Measurements from ENCODE around the gene NCR2. TPM values are rescaled to one million over a fixed set of nuclear protein-coding genes. Genes with fewer than 3 reads are reported as not detected.
A peak's percentile ranks its signal among the peaks of the same experiment; 100 is the strongest.

The NCR2 gene
- total RNA-seq, 1 donor from 2014 or later = not detected

- H3K4me1 ChIP-seq = peaks cover 25% of the 10 kb centered on the region
- no peak for TF ChIP-seq CTCF (IDR thresholded peaks at IDR 0.05)
- peak overlapping the region; percentile 23 for H3K4me3 ChIP-seq
- no peak for DNase-seq
- peak; percentile 7 for ATAC-seq
- intact Hi-C loops (cut with DNase I) = loop anchor here (5.0 kb wide), 1 partner anchor 215 kb away; no protein-coding TSS in a partner anchor
- H3K27me3 ChIP-seq = peaks cover 74% of the 10 kb centered on the region
- H3K36me3 ChIP-seq = no peaks in the 10 kb centered on the region
- H3K9me3 ChIP-seq = no peaks in the 10 kb centered on the region
- no peak overlapping the region for H3K27ac ChIP-seq
Measured at GRCh38 chr6:41371992-41372831, 36.8 kb downstream of the NCR2 start.

- DNase-seq (no peak), ATAC-seq (no peak)
- Histone ChIP-seq H3K4me1 (peaks cover 25% of the 10 kb centered on the region), H3K36me3 (no peaks in the 10 kb centered on the region), H3K4me3 (peak overlapping the region; percentile 10), H3K9me3 (no peaks in the 10 kb centered on the region), H3K27ac (no peak overlapping the region), H3K27me3 (peaks cover 78% of the 10 kb centered on the region)
- intact Hi-C loops (cut with DNase I) = loop anchor here (5.0 kb wide), 1 partner anchor 214 kb away; no protein-coding TSS in a partner anchor
- no peak for TF ChIP-seq CTCF (IDR thresholded peaks at IDR 0.05)
Measured at GRCh38 chr6:41372832-41373626, 37.6 kb downstream of the NCR2 start.

GRCh38 chr6:41373627-41373918 is 38.2 kb downstream of the NCR2 start:
- no peaks in the 10 kb centered on the region for H3K9me3 ChIP-seq
- peaks cover 25% of the 10 kb centered on the region for H3K4me1 ChIP-seq
- no peaks in the 10 kb centered on the region for H3K36me3 ChIP-seq
- peaks cover 78% of the 10 kb centered on the region for H3K27me3 ChIP-seq
- ATAC-seq (no peak), DNase-seq (no peak)
- H3K27ac ChIP-seq = no peak overlapping the region
- intact Hi-C loops (cut with DNase I) = loop anchor here (5.0 kb wide), 1 partner anchor 214 kb away; no protein-coding TSS in a partner anchor
- H3K4me3 ChIP-seq = no peak overlapping the region
- TF ChIP-seq CTCF (IDR thresholded peaks at IDR 0.05) = no peak

GRCh38 chr6:41373919-41374617 is 38.7 kb downstream of the NCR2 start:
- ATAC-seq (no peak), DNase-seq (no peak)
- Histone ChIP-seq H3K36me3 (no peaks in the 10 kb centered on the region), H3K27me3 (peaks cover 77% of the 10 kb centered on the region), H3K4me3 (no peak overlapping the region), H3K27ac (no peak overlapping the region), H3K4me1 (peaks cover 25% of the 10 kb centered on the region), H3K9me3 (no peaks in the 10 kb centered on the region)
- no peak for TF ChIP-seq CTCF (IDR thresholded peaks at IDR 0.05)
- intact Hi-C loops (cut with DNase I) = loop anchor here (5.0 kb wide), 1 partner anchor 213 kb away; no protein-coding TSS in a partner anchor
